A673 (cell line): ENCODE results near the gene SRP9. TPM values are rescaled to one million over a fixed set of nuclear protein-coding genes. Genes with fewer than 3 reads are reported as not detected.

Experiments used
- BruUV-seq: library from RNA; stranded (reverse); fragments of 400-500 nt; replicated peaks from 2 replicates; lab custom pipeline; 2021; lab: Mats Ljungman, UMichigan
- CTCF ChIA-PET: fragments of 300-600 bp; sonication (Branson Sonifier 250); formaldehyde crosslinking; loops from one replicate; lab custom pipeline; 2022; ENCODE audit warnings: antibody characterized with exemption; lab: Charles Lee
- POLR2A ChIA-PET: fragments of 300-600 bp; sonication (Branson Sonifier 250); formaldehyde crosslinking; loops from one replicate; lab custom pipeline; 2022; ENCODE audit warnings: antibody characterized with exemption; ENCODE audit not compliant: low non-redundant PET; lab: Charles Lee
- DNase-seq: peaks from one replicate; pipeline ENCODE4 v3.0.0-alpha.2; 2015; ENCODE audit warnings: low spot score
- H3K27ac ChIP-seq: fragments of 200-600 bp; sonication (generic); 2 replicates; pipeline ENCODE4 v1.5.1; 2016; ENCODE audit warnings: mixed run types, low read depth, mild to moderate bottlenecking, mixed read lengths, antibody characterized with exemption, low read length; ENCODE audit not compliant: poor library complexity, severe bottlenecking
- H3K27me3 ChIP-seq: fragments of 200-600 bp; sonication (generic); replicated peaks from 2 replicates; pipeline ENCODE4 v1.6.1; 2017; ENCODE audit warnings: mixed run types, low read depth, mild to moderate bottlenecking, mixed read lengths, antibody characterized with exemption, low read length; ENCODE audit not compliant: insufficient read depth, poor library complexity
- H3K36me3 ChIP-seq: fragments of 200-600 bp; sonication (generic); 2 replicates; pipeline ENCODE4 v1.6.1; 2016; ENCODE audit warnings: mixed run types, mild to moderate bottlenecking, mixed read lengths, antibody characterized with exemption, low read length; ENCODE audit not compliant: insufficient read depth, poor library complexity, severe bottlenecking
- H3K4me1 ChIP-seq: fragments of 200-600 bp; sonication (generic); 2 replicates; pipeline ENCODE4 v1.6.1; 2017; ENCODE audit warnings: mixed run types, mild to moderate bottlenecking, mixed read lengths, antibody characterized with exemption, low read length; ENCODE audit not compliant: insufficient read depth, poor library complexity, severe bottlenecking
- H3K4me3 ChIP-seq: fragments of 200-600 bp; sonication (generic); 2 replicates; pipeline ENCODE4 v1.5.1; 2016; ENCODE audit warnings: low read depth, mixed run types, mild to moderate bottlenecking, mixed read lengths, low read length; ENCODE audit not compliant: poor library complexity, severe bottlenecking
- H3K9me3 ChIP-seq: fragments of 200-600 bp; sonication (generic); 2 replicates; pipeline ENCODE4 v1.6.1; 2016; ENCODE audit warnings: mixed run types, low read depth, mild to moderate bottlenecking, mixed read lengths, antibody characterized with exemption, low read length; ENCODE audit not compliant: poor library complexity, severe bottlenecking
- CTCF ChIP-seq: fragments of 300-800, 200-600 bp; sonication (generic); conservative IDR thresholded peaks from 2 replicates; pipeline ENCODE4 v1.5.1; 2017; ENCODE audit warnings: low read depth, mild to moderate bottlenecking, antibody characterized with exemption, low read length, moderate library complexity, mixed read lengths
- EZH2 ChIP-seq: fragments of 200-600 bp; sonication (generic); IDR thresholded peaks from 2 replicates; pipeline ENCODE4 v1.6.1; 2017; ENCODE audit warnings: borderline replicate concordance, low read depth, mild to moderate bottlenecking, mixed read lengths, antibody characterized with exemption, low read length; ENCODE audit not compliant: poor library complexity, severe bottlenecking
- intact Hi-C: fragments of 100-400 bp; cut with micrococcal nuclease; formaldehyde crosslinking; loops from one replicate; pipeline ENCODE4 v1.10.0; 2022; ENCODE audit not compliant: unreplicated experiment
- total RNA-seq: library from RNA; stranded (reverse); gene quantifications from 2 replicates; pipeline ENCODE4 v1.2.3, GENCODE V29; 2021

Gene SRP9
- total RNA-seq, 1 experiment from 2014 or later: 486 TPM

- H3K4me1 ChIP-seq: peaks cover 17% of the 10 kb centered on the region
- no TSS peak for BruUV-seq
- TF ChIP-seq EZH2: no peak
- TF ChIP-seq CTCF: no peak
- H3K27me3 ChIP-seq: no peaks in the 10 kb centered on the region
- H3K27ac ChIP-seq: no peak overlapping the region
- ChIA-PET CTCF (interaction anchor here (0.7 kb wide), 1 partner anchor 197 kb away, joined by 3 read pairs; no protein-coding TSS in a partner anchor), POLR2A (no interaction called here)
- no peak overlapping the region for H3K4me3 ChIP-seq
- intact Hi-C loops: no loop called here
- no peaks in the 10 kb centered on the region for H3K36me3 ChIP-seq
- DNase-seq: no peak
- H3K9me3 ChIP-seq: no peaks in the 10 kb centered on the region
Observed at GRCh38 chr1:225818229-225818628, 40.6 kb downstream of the SRP9 start.

- no peak for DNase-seq
- Histone ChIP-seq H3K27me3 (no peaks in the 10 kb centered on the region), H3K4me1 (peaks cover 4% of the 10 kb centered on the region), H3K27ac (no peak overlapping the region), H3K9me3 (no peaks in the 10 kb centered on the region), H3K36me3 (no peaks in the 10 kb centered on the region), H3K4me3 (no peak overlapping the region)
- ChIA-PET POLR2A (no interaction called here), CTCF (no interaction called here)
- intact Hi-C loops: no loop called here
- TF ChIP-seq EZH2 (no peak), CTCF (no peak)
- no TSS peak for BruUV-seq
Observed at GRCh38 chr1:225819346-225820192, 41.9 kb downstream of the SRP9 start.

GRCh38 chr1:225820522-225821120 is 43.0 kb downstream of the SRP9 start:
- Histone ChIP-seq H3K9me3 (no peaks in the 10 kb centered on the region), H3K4me3 (no peak overlapping the region), H3K4me1 (peaks cover 3% of the 10 kb centered on the region), H3K27me3 (no peaks in the 10 kb centered on the region), H3K27ac (no peak overlapping the region), H3K36me3 (no peaks in the 10 kb centered on the region)
- DNase-seq: no peak
- BruUV-seq: no TSS peak
- ChIA-PET CTCF (no interaction called here), POLR2A (no interaction called here)
- TF ChIP-seq CTCF (no peak), EZH2 (no peak)
- intact Hi-C loops: no loop called here
